NCI-H2196 treated with DMSO at 0.1 percent for 48 hours (cell line): ENCODE measurements around the gene STARD3.
"Not testable (repeated sequence)": the region's sequence is repeated elsewhere in the genome, so short reads cannot be mapped to it uniquely, and the experiment has no call there.

Source experiments
- DNase-seq: peaks from one replicate; lab custom pipeline; 2025; ENCODE audit not compliant: unreplicated experiment; lab: John Stamatoyannopoulos, UW

Gene STARD3

DNA sequence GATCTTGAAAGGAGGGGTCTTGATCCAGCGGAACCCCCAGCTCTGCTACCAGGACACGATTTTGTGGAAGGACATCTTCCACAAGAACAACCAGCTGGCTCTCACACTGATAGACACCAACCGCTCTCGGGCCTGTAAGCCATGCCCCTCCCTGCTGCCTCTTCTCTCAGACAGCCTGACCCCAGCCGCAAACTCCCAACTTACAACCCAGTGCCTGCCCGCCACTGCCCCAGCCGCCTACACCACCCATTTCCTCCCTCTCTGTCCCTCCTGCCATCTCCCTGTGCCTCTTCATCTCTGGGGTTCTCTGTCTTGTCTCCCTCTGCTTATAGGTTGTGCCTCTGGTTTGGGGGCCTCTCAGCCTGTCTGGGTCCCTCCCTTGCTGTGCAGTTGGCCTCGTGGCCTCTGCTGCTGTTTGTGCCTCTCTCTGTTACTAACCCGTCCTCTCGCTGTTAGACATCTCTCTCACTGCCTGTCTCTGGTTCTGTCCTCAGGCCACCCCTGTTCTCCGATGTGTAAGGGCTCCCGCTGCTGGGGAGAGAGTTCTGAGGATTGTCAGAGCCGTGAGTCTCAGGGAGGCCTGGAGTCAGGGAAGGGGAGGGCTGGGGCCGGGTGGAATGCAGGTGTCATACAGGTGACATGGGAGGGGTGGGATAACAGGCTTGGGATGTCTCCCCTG is 72.5 kb downstream of the STARD3 start:
- no peak for DNase-seq

DNA sequence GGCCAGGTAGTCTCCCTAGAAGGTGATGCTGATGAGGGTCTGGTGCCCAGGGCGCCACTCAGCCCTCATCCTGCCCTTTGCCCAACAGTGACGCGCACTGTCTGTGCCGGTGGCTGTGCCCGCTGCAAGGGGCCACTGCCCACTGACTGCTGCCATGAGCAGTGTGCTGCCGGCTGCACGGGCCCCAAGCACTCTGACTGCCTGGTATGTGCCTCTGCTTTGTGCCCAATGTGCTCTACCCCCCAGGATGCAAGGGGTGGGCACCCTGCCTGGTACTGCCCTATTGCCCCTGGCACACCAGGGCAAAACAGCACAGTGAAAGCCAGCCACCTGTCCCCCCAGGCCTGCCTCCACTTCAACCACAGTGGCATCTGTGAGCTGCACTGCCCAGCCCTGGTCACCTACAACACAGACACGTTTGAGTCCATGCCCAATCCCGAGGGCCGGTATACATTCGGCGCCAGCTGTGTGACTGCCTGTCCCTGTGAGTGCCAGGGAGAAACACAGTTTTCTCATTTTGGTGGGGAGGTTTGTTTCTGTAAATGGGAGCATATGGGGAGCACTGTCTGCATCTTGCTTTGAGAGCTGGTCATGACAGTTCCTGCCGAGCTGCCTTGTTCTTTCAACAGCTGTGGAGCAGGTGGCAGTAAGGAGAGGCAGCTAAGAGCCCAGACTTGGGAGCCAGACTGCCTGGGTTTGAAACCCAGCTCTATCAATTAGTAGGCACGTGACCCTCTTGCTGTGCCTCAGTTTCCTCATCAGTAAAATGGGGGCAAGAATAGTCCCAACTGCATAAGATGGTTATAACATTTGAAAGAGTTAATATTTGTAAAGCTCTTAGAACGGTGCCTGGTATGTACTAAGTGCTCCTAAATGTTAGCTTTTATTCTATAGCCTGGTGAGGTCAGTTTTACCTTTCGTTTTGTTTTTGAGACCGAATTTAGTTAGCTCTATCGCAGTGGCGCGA is 73.3 kb downstream of the STARD3 start:
- no peak for DNase-seq

DNA sequence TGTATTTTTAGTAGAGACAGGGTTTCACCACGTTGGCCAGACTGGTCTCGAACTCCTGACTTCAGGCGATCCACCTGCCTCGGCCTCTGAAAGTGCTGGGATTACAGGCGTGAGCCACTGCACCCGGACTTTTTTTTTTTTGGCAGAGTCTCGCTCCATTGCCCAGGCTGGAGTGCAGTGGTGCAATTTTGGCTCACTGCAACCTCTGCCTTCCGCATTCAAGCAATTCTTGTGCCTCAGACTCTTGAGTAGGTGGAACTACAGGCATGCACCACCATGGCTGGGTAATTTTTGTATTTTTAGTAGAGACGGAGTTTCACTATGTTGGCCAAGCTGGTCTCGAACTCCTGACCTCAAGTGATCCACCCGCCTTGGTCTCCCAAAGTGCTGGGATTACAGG is 74.1 kb downstream of the STARD3 start:
- DNase-seq, result not testable (repeated sequence)

DNA sequence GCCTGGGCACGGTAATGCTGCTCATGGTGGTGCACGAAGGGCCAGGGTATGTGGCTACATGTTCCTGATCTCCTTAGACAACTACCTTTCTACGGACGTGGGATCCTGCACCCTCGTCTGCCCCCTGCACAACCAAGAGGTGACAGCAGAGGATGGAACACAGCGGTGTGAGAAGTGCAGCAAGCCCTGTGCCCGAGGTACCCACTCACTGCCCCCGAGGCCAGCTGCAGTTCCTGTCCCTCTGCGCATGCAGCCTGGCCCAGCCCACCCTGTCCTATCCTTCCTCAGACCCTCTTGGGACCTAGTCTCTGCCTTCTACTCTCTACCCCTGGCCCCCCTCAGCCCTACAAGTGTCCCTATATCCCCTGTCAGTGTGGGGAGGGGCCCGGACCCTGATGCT is 74.9 kb downstream of the STARD3 start:
- DNase-seq, result no peak
